ENCODE data around the gene PSD2. TPM values are rescaled to one million over a fixed set of nuclear protein-coding genes. Genes with fewer than 3 reads are reported as not detected.

Gene PSD2
- total and polyA plus RNA-seq, 2 donors: 0.82 to 0.90 TPM

GRCh38 chr5:139872052-139872766 lies 76.6 kb downstream of the PSD2 start:
- peaks cover 0 to 9% of the 10 kb centered on the region in 2 donors for H3K4me1 ChIP-seq (ENCODE audit: control insufficient read depth in 2 of 2, insufficient read depth in 2 of 2, low read length in 2 of 2)
- 79% methylated on average over 9 of the region's 9 CpGs for WGBS
- no peak overlapping the region for H3K4me3 ChIP-seq (ENCODE audit: low read length in 2 of 2)
- H3K9me3 ChIP-seq (ENCODE audit: control insufficient read depth in 2 of 2, insufficient read depth in 1 of 2, low read length in 1 of 2): no peaks in the 10 kb centered on the region
- H3K36me3 ChIP-seq (ENCODE audit: control insufficient read depth in 2 of 2, insufficient read depth in 2 of 2, low read length in 1 of 2): no peaks in the 10 kb centered on the region
- no peak for DNase-seq (ENCODE audit: low read depth in 6 of 9, low spot score in 9 of 9)
- no peak overlapping the region for H3K27ac ChIP-seq (ENCODE audit: low read depth in 1 of 2, low read length in 1 of 2)
- H3K27me3 ChIP-seq (ENCODE audit: control insufficient read depth in 2 of 2, insufficient read depth in 1 of 2, low read length in 1 of 2): peaks cover 0 to 46% of the 10 kb centered on the region in 2 donors

DNA sequence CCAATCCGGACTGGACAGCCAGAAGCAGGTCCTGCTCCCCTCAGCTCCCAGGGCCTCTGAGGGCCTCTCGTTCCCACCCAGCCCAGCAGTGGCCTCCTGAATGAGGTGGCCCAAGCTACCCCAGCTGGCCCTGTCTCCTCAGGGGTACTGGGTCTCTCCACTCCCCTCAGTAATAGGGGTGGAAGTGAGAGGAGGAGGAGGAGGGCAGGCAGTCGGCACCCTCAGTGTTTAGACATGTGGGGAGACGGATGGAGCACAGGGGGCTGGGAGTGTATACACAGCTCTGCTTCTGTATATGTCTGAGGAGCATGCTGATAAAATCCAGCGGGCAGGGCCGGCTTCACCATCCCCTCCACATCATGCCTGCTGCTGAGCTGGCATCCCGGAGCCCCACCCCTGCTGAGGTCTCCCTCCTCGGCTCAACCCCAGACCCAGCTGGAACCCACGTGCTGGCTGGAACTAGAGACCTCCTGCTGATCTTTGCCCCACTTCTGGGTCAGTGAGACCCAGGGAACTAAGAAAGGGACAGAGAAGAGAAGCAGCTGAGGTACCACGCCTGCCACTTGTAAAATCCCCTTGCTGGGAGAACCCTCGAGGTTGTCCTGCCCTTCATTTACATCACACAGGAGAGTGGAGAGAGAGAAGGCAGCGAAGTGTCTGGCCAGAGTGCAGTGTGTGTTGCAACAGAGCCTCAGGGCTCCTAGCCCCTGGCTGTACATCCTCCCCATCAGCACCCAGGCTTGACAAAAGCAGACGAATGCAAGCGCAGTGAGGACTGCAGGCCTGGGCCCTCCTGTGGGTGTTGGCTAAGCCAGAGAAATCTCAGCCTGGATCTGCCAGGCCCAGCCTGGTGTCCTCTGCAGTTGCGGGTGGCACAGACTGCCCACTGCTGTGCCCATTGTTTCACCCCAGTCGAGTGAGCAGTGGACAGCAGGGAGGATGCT lies 77.5 kb downstream of the PSD2 start:
- H3K9me3 ChIP-seq (ENCODE audit: control insufficient read depth in 2 of 2, insufficient read depth in 1 of 2, low read length in 1 of 2): no peaks in the 10 kb centered on the region
- peaks cover 0 to 46% of the 10 kb centered on the region in 2 donors for H3K27me3 ChIP-seq (ENCODE audit: control insufficient read depth in 2 of 2, insufficient read depth in 1 of 2, low read length in 1 of 2)
- peaks cover 0 to 11% of the 10 kb centered on the region in 2 donors for H3K4me1 ChIP-seq (ENCODE audit: control insufficient read depth in 2 of 2, insufficient read depth in 2 of 2, low read length in 2 of 2)
- WGBS: 87% methylated on average over 16 of the region's 16 CpGs
- H3K4me3 ChIP-seq (ENCODE audit: low read length in 2 of 2): no peak overlapping the region
- no peaks in the 10 kb centered on the region for H3K36me3 ChIP-seq (ENCODE audit: control insufficient read depth in 2 of 2, insufficient read depth in 2 of 2, low read length in 1 of 2)
- no peak for DNase-seq (ENCODE audit: low read depth in 6 of 9, low spot score in 9 of 9)
- H3K27ac ChIP-seq (ENCODE audit: low read depth in 1 of 2, low read length in 1 of 2): no peak overlapping the region

GRCh38 chr5:139875957-139876356 lies 80.3 kb downstream of the PSD2 start:
- Histone ChIP-seq H3K27ac (ENCODE audit: low read depth in 1 of 2, low read length in 1 of 2) (no peak overlapping the region), H3K36me3 (ENCODE audit: control insufficient read depth in 2 of 2, insufficient read depth in 2 of 2, low read length in 1 of 2) (no peaks in the 10 kb centered on the region), H3K4me1 (ENCODE audit: control insufficient read depth in 2 of 2, insufficient read depth in 2 of 2, low read length in 2 of 2) (peaks cover 0 to 6% of the 10 kb centered on the region in 2 donors), H3K9me3 (ENCODE audit: control insufficient read depth in 2 of 2, insufficient read depth in 1 of 2, low read length in 1 of 2) (no peaks in the 10 kb centered on the region), H3K27me3 (ENCODE audit: control insufficient read depth in 2 of 2, insufficient read depth in 1 of 2, low read length in 1 of 2) (peaks cover 0 to 28% of the 10 kb centered on the region in 2 donors), H3K4me3 (ENCODE audit: low read length in 2 of 2) (no peak overlapping the region)
- over 99% methylated on average over 2 of the region's 2 CpGs for WGBS
- DNase-seq (ENCODE audit: low read depth in 6 of 9, low spot score in 9 of 9): no peak

DNA sequence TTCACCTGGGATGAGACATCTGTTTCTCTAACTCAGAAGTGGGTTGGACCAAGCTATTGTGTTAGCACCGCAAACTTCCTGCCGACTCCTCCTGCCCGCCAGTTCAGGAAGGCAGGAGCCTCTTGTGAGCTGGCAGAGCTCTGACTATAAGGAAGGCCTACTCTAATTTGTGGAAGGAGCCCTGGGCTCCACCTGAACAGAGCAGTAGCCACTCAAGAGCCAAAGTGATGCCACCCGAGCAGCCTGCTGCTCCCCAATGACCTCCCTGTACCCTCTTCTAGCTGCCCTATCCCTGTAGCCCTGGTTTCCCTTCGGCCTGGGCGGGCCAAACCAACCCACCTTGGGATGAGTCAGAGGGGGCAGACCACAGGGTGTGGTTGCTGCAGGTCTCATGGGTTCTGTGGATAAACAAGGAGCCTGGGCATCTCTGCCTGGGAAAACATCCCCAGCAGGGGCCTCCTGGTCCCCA lies 81.6 kb downstream of the PSD2 start:
- Histone ChIP-seq H3K36me3 (ENCODE audit: control insufficient read depth in 2 of 2, insufficient read depth in 2 of 2, low read length in 1 of 2) (no peaks in the 10 kb centered on the region), H3K27ac (ENCODE audit: low read depth in 1 of 2, low read length in 1 of 2) (no peak overlapping the region), H3K9me3 (ENCODE audit: control insufficient read depth in 2 of 2, insufficient read depth in 1 of 2, low read length in 1 of 2) (no peaks in the 10 kb centered on the region), H3K4me3 (ENCODE audit: low read length in 2 of 2) (no peak overlapping the region), H3K27me3 (ENCODE audit: control insufficient read depth in 2 of 2, insufficient read depth in 1 of 2, low read length in 1 of 2) (peaks cover 0 to 26% of the 10 kb centered on the region in 2 donors), H3K4me1 (ENCODE audit: control insufficient read depth in 2 of 2, insufficient read depth in 2 of 2, low read length in 2 of 2) (peaks cover 0 to 6% of the 10 kb centered on the region in 2 donors)
- 57% methylated on average over 6 of the region's 6 CpGs for WGBS
- no peak for DNase-seq (ENCODE audit: low read depth in 6 of 9, low spot score in 9 of 9)

GRCh38 chr5:139878093-139878492 lies 82.5 kb downstream of the PSD2 start:
- Histone ChIP-seq H3K27ac (ENCODE audit: low read depth in 1 of 2, low read length in 1 of 2) (no peak overlapping the region), H3K36me3 (ENCODE audit: control insufficient read depth in 2 of 2, insufficient read depth in 2 of 2, low read length in 1 of 2) (no peaks in the 10 kb centered on the region), H3K4me1 (ENCODE audit: control insufficient read depth in 2 of 2, insufficient read depth in 2 of 2, low read length in 2 of 2) (peaks cover 0 to 6% of the 10 kb centered on the region in 2 donors), H3K27me3 (ENCODE audit: control insufficient read depth in 2 of 2, insufficient read depth in 1 of 2, low read length in 1 of 2) (peaks cover 0 to 20% of the 10 kb centered on the region in 2 donors), H3K9me3 (ENCODE audit: control insufficient read depth in 2 of 2, insufficient read depth in 1 of 2, low read length in 1 of 2) (no peaks in the 10 kb centered on the region), H3K4me3 (ENCODE audit: low read length in 2 of 2) (no peak overlapping the region)
- DNase-seq (ENCODE audit: low read depth in 6 of 9, low spot score in 9 of 9): no peak
- WGBS: 96% methylated on average over 3 of the region's 3 CpGs

GRCh38 chr5:139880416-139881142 lies 85.0 kb downstream of the PSD2 start:
- Histone ChIP-seq H3K9me3 (ENCODE audit: control insufficient read depth in 2 of 2, insufficient read depth in 1 of 2, low read length in 1 of 2) (no peaks in the 10 kb centered on the region), H3K4me1 (ENCODE audit: control insufficient read depth in 2 of 2, insufficient read depth in 2 of 2, low read length in 2 of 2) (peaks cover 0 to 6% of the 10 kb centered on the region in 2 donors), H3K27me3 (ENCODE audit: control insufficient read depth in 2 of 2, insufficient read depth in 1 of 2, low read length in 1 of 2) (peaks cover 0 to 24% of the 10 kb centered on the region in 2 donors), H3K36me3 (ENCODE audit: control insufficient read depth in 2 of 2, insufficient read depth in 2 of 2, low read length in 1 of 2) (no peaks in the 10 kb centered on the region), H3K4me3 (ENCODE audit: low read length in 2 of 2) (no peak overlapping the region), H3K27ac (ENCODE audit: low read depth in 1 of 2, low read length in 1 of 2) (no peak overlapping the region)
- DNase-seq (ENCODE audit: low read depth in 6 of 9, low spot score in 9 of 9): no peak
- 92% methylated on average over 18 of the region's 18 CpGs for WGBS

DNA sequence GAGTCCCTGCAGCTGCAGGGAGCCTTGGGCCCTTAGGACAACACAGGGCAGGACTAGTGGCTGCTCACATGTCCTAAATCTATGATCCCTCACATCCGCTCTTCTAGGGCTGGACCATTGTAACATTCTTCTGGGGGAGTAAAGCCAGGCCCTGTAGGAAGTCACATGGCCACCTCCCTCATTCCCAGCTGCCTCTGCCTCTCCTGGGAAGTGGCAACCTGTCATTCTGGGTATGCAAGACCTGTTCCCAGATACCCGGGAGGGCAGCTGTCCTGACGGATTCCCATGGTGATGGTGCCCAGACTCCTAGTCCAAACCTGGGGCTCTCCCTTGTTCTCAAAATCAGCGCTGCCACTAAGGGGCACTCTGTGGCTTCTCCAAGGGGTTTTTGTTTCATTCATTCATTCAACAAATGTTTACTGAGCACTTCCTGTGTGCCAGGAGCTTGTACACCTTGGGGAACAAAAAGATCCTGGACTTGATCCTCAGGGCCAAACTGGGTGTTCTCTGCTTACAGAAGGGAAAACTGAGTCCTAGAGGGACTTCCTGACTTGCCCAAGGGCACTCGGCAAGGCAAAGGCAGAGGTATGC lies 85.6 kb downstream of the PSD2 start:
- Histone ChIP-seq H3K27me3 (ENCODE audit: control insufficient read depth in 2 of 2, insufficient read depth in 1 of 2, low read length in 1 of 2) (peaks cover 0 to 28% of the 10 kb centered on the region in 2 donors), H3K36me3 (ENCODE audit: control insufficient read depth in 2 of 2, insufficient read depth in 2 of 2, low read length in 1 of 2) (no peaks in the 10 kb centered on the region), H3K4me3 (ENCODE audit: low read length in 2 of 2) (no peak overlapping the region), H3K9me3 (ENCODE audit: control insufficient read depth in 2 of 2, insufficient read depth in 1 of 2, low read length in 1 of 2) (no peaks in the 10 kb centered on the region), H3K27ac (ENCODE audit: low read depth in 1 of 2, low read length in 1 of 2) (no peak overlapping the region), H3K4me1 (ENCODE audit: control insufficient read depth in 2 of 2, insufficient read depth in 2 of 2, low read length in 2 of 2) (peaks cover 0 to 6% of the 10 kb centered on the region in 2 donors)
- no peak for DNase-seq (ENCODE audit: low read depth in 6 of 9, low spot score in 9 of 9)
- WGBS: 94% methylated on average over 5 of the region's 5 CpGs

- Histone ChIP-seq H3K9me3 (ENCODE audit: control insufficient read depth in 2 of 2, insufficient read depth in 1 of 2, low read length in 1 of 2) (no peaks in the 10 kb centered on the region), H3K27me3 (ENCODE audit: control insufficient read depth in 2 of 2, insufficient read depth in 1 of 2, low read length in 1 of 2) (peaks cover 0 to 31% of the 10 kb centered on the region in 2 donors), H3K4me1 (ENCODE audit: control insufficient read depth in 2 of 2, insufficient read depth in 2 of 2, low read length in 2 of 2) (peaks cover 0 to under 1% of the 10 kb centered on the region in 2 donors), H3K27ac (ENCODE audit: low read depth in 1 of 2, low read length in 1 of 2) (no peak overlapping the region), H3K4me3 (ENCODE audit: low read length in 2 of 2) (no peak overlapping the region), H3K36me3 (ENCODE audit: control insufficient read depth in 2 of 2, insufficient read depth in 2 of 2, low read length in 1 of 2) (no peaks in the 10 kb centered on the region)
- DNase-seq (ENCODE audit: low read depth in 6 of 9, low spot score in 9 of 9): no peak
- WGBS: 89% methylated on average over 3 of the region's 3 CpGs
Observed at GRCh38 chr5:139882316-139882715, 86.7 kb downstream of the PSD2 start.
